ENCODE data around the gene C22orf42. TPM values are rescaled to one million over a fixed set of nuclear protein-coding genes. Genes with fewer than 3 reads are reported as not detected.

Gene C22orf42
- total RNA-seq = not detected in 2 replicates

GRCh38 chr22:32158712-32159533, at the start of gene C22orf42:
TSS of gene C22orf42 (minus strand) at chr22:32159303. CDS start at chr22:32159215, 88 bp downstream.

GRCh38 chr22:32204856-32205722, 46.0 kb upstream of the C22orf42 start, which contains the start of gene RFPL2:
TSS of gene RFPL2 (minus strand) at chr22:32205073. CDS start at chr22:32202451, 2,622 bp downstream.

Other genes with a start within 250 kb of the C22orf42 start
- 98.2 and 204 TPM in 2 replicates for gene YWHAH, start 214.8 kb downstream of the C22orf42 start, total RNA-seq
- not detected in 2 replicates for gene SLC5A1, start 116.0 kb downstream of the C22orf42 start, total RNA-seq
- not detected in 2 replicates for gene RFPL2, start 45.8 kb upstream of the C22orf42 start, total RNA-seq
- gene SLC5A4, start 96.0 kb upstream of the C22orf42 start, total RNA-seq = 0.13 TPM in 1 of 2 replicates, not detected in the other
- gene RFPL3, start 198.6 kb upstream of the C22orf42 start, total RNA-seq = not detected in 2 replicates